LHCN-M2 (cell line): ENCODE data around the gene AKIRIN1. TPM values are rescaled to one million over a fixed set of nuclear protein-coding genes. Genes with fewer than 3 reads are reported as not detected.
"Not testable (repeated sequence)": the region's sequence is repeated elsewhere in the genome, so short reads cannot be mapped to it uniquely, and the experiment has no call there.

Experiments used
- DNase-seq: peaks from one replicate; pipeline ENCODE4 v3.0.0-alpha.2; 2012; ENCODE audit warnings: low read depth
- total RNA-seq: library from RNA; depleted of rRNA; stranded (reverse); fragments of >200 nt; gene quantifications from 2 replicates; pipeline ENCODE4 v1.2.3, GENCODE V29; 2014; rRNA removed

AKIRIN1 gene
- total RNA-seq, 1 experiment from 2014 or later = 52.4 TPM

GRCh38 chr1:39044762-39045161 lies 53.7 kb downstream of the AKIRIN1 start:
- no peak for DNase-seq

GRCh38 chr1:39045231-39045630 lies 54.2 kb downstream of the AKIRIN1 start:
- DNase-seq = no peak

GRCh38 chr1:39046613-39047210 lies 55.6 kb downstream of the AKIRIN1 start:
- DNase-seq = no peak

- peak; percentile 80 for DNase-seq
Observed at GRCh38 chr1:39047374-39048229, 56.5 kb downstream of the AKIRIN1 start.

- DNase-seq = no peak
Observed at GRCh38 chr1:39048745-39049370, 57.8 kb downstream of the AKIRIN1 start.

- DNase-seq = no peak
Observed at GRCh38 chr1:39050001-39050400, 58.9 kb downstream of the AKIRIN1 start.

GRCh38 chr1:39051193-39051850 lies 60.2 kb downstream of the AKIRIN1 start:
- DNase-seq = not testable (repeated sequence)

- no peak for DNase-seq
Observed at GRCh38 chr1:39051956-39052355, 60.9 kb downstream of the AKIRIN1 start.

GRCh38 chr1:39055213-39055710 lies 64.2 kb downstream of the AKIRIN1 start:
- not testable (repeated sequence) for DNase-seq

Other genes with a start within 250 kb of the AKIRIN1 start
- 14.4 and 21.0 TPM in 2 replicates for gene RRAGC, start 131.5 kb upstream of the AKIRIN1 start, total RNA-seq
- gene MYCBP, start 117.9 kb upstream of the AKIRIN1 start, total RNA-seq = 37.3 and 40.5 TPM in 2 replicates
- not detected in 2 replicates for gene GJA9, start 109.7 kb upstream of the AKIRIN1 start, total RNA-seq
- gene RHBDL2, start 49.4 kb upstream of the AKIRIN1 start, total RNA-seq = 0.17 and 0.96 TPM in 2 replicates
- 124 and 236 TPM in 2 replicates for gene NDUFS5, start 35.1 kb downstream of the AKIRIN1 start, total RNA-seq
- 261 and 366 TPM in 2 replicates for gene MACF1, start 213.4 kb downstream of the AKIRIN1 start, total RNA-seq